Stimulated activated CD4-positive, alpha-beta T cell treated with anti-CD3 and anti-CD28 coated beads, Interleukin-15, amount 100 ng/mL, for 1 hour (primary cell): ENCODE measurements around the gene CRYBG2.

Experiments
- DNase-seq, 2 donors: peaks; one replicate each; pipeline ENCODE4 v3.0.0-alpha.2; 2020; ENCODE audit warnings: low read depth in 1 of 2, low spot score in 1 of 2

CRYBG2 gene

DNA sequence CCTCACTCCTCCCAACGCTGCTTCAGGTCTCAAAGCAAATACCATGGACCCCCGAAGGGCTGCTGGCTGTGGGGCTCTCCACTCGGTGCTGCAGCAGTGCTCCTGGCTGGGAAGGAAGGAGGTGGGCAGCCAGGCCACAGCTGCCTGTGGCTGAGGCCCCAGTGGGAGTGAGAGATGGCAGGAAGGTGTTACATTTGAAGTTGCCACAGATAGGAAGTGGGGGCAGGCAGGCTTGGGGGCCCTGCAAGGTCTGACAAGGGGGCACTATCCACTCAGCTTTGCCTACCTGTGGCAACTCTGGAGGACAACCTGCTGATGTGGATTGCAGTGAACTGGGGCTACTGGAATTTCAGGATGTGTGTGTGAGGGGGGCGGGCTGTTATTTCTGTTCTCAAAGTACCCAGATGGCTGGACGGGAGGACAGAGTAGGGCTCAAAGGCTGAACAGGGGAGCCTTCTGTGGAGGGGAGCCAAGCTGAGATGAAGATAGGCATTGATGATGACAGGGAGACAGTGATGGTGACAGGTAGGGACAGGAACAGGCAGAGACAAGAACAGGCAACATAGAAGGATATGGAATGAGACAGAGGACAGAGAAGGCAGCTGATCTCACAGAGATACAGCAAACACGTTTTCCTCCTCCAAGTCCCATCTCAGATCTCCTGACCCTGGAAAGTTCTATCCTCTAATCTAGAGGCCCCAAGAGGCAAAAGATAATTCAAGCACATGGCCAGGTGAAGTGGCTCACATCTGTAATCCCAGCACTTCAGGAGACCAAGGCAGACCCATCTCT lies 16.9 kb upstream of the CRYBG2 start:
- DNase-seq: no peak

DNA sequence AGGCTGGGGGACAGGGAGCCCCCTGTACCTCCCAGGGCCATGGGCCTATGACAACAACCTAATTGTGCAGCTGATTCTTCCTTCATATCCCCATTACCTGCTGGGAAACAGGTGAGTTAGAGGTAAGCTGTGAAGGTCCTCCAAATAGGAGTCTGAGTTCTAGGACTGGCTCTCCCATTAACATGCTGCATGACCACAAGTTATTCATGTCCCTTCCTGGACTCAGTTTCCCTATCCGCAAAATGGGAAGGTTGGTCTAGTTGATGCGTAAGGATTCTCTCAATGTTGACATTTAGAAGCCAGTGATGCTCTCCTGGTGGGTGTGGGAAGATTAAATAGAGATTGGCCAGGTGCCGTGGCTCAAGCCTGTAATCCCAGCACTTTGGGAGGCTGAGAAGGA lies 14.6 kb upstream of the CRYBG2 start:
- no peak for DNase-seq

DNA sequence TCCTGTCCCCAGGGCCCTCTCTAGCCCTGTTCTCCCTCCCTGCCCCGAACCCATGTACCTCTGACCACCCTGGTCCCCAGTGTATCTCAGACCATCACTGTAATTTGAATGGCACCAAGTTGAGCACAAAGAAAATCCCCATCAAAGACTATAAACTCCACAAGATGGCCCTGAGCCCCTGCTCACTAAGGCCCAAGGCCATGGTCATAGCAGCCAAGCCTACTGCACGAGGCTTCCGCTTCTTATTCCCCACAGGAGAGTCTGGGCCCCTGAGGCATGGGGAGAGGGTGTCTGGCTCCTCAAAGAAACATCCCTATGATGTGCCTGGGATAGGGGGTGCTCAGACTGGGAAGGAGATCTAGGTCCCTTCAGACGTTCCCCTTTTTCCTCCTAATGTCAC lies 14.1 kb upstream of the CRYBG2 start:
- DNase-seq: no peak

DNA sequence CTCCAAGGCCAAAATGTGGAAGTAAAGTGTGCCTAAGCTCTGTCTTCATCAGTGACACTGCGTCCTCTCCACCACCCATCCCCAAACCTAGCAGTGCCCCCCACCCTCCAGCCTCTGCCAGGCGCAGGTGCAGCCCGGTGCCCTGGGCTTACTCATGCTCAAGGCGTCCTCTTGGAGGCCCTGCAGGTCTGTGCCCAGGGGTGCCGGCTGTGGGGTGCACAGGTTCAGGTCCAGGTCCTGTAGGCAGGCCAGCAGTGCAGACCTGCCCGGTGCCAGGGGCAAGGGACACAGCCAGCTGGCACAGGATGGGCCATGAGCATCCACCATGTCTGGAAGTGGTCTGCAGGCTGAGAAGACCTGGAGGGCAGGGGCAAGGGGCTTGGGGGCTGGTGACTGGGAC lies 13.5 kb upstream of the CRYBG2 start:
- DNase-seq: no peak

DNA sequence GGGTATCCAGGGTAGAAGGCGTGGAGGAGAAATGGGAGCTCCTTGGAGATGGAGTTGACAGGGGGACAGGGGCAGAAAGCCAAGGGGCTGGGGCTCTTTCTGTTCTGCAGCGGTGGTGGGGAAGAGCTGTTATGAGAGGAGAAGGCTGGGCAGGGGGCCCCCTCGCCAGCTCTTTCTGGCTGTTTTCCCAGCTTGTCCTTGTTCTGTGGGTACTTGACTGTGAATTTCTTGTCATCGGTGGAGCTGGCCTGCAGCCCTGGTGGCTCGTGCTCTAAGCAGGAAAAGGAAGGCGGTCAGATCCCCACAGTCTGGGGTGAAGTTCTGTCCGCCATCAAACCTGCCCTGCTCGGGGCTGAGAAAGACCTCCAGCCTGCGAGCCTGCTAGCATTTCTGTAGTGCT lies 11.0 kb upstream of the CRYBG2 start:
- no peak for DNase-seq

DNA sequence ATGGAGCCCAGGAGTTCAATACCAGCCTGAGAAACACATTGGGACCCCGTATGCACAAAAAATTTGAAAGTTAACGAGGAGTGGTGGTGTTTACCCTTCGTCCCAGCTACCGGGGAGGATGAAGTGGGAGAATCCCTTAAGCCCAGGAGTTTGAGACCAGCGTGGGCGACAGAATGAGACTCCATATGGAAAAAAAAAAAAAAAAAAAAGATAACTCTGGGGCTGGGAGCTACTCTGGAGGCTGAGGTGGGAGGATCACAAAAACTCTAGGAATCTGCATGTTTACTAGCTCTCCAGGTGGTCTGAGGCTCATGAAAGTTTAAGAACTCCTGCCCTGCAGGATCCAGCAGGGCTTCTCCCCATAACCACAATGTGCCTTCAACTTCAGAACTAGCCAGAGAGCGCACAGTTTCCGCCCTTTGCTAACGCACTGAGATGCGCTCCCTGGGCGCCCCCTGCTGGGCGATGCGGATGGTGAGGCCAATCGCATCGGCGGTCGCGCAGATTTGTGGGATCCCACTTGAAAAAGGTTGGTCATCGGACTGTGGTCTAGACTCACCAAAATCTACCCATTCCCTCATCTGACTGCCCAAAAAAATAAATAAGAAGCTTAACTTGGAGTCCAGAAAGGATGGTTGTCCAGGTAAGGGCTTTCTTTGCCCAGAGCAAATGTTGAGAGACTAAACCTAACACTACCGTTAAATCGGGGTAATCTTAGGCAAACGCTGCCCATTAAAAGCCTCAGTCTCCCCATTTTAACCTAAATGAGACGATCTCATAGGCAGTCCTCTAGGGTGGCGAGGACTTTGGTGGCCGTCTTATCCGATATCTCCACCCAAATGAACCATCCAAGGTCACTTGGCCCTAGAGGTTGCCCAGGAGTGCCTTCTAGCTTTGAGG lies 9.9 kb upstream of the CRYBG2 start:
- peak; percentile 73 to 79 for DNase-seq

DNA sequence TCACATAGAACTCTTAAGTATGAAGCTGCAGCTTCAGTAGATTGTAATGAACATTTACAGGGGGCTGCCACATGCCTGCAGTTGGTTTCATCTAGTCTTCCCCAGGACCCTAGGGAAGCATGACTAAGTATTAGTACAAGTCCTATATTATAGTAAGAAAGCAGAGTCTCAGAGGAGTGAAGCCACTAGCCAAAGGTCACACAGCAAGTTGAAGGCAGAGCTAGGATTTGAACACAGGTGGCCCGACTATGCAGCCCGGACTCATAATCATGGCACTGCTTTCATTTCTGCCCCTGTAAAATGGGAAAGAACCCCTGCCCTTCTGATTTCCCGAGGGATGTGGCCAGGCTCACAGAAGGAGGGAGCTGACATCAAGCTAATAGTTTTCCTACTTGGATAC lies 8.4 kb upstream of the CRYBG2 start:
- DNase-seq: no peak

DNA sequence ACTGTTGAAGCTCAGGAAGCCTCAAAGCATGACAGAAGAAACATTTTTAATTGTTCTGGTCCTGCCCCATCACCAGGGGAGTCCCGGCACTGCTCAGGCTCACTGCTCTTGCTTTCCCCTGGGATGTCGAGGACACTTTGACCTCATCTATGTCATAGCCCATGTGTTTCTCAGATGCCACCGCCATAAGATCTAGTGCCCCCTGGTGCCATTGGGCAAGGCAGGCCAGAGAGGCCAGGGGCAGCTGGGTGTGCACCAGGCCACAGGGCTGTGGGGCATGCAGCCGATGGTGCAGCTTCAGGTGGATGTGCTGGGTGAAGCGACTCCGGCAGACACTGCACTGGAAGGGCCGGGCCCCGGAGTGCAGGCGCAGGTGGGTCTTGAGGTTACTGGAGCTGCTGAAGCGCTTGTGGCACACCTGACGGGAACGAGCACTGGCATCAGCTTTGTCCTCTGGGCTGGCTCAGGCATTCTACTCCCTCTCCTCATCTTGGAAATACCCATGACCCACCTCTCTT lies 7.7 kb upstream of the CRYBG2 start:
- DNase-seq: no peak

DNA sequence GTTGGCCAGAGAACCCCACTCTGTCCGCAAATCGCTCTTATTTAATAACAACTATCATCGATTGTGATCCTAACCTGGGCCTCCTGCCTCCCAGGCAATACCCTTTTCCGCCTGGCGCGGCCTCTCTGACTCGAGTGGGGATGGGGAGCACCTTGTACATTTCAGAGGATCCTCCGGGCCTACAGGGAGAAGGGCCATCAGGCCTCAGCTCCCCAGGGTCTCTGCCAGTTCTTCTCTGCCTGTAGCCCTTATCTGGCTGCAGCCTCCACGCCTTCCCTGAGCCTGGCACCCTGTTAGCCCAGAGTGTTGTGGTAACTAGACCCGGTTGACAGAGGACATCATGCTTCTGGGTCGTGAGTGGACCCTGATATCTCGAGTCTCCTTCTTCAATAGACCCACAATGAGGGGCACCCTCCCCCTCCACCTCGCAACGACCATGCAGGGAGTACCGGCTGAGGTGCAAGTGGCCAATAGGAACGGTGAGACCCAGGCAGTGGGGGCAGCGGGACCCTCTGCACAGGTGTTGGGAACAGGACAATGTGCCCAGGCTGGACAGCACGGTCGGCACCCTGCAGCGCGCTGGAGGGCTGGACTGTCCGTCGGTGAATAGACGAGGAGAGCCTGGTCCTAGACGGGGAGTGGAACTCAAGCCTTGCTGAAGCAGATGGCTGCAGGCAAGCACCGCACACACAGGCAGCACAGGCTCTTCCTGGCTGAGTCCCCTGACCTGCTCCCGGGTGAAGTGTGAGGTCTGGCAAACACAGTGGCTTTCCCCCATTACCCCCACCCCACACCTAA lies 7.1 kb upstream of the CRYBG2 start:
- no peak for DNase-seq

DNA sequence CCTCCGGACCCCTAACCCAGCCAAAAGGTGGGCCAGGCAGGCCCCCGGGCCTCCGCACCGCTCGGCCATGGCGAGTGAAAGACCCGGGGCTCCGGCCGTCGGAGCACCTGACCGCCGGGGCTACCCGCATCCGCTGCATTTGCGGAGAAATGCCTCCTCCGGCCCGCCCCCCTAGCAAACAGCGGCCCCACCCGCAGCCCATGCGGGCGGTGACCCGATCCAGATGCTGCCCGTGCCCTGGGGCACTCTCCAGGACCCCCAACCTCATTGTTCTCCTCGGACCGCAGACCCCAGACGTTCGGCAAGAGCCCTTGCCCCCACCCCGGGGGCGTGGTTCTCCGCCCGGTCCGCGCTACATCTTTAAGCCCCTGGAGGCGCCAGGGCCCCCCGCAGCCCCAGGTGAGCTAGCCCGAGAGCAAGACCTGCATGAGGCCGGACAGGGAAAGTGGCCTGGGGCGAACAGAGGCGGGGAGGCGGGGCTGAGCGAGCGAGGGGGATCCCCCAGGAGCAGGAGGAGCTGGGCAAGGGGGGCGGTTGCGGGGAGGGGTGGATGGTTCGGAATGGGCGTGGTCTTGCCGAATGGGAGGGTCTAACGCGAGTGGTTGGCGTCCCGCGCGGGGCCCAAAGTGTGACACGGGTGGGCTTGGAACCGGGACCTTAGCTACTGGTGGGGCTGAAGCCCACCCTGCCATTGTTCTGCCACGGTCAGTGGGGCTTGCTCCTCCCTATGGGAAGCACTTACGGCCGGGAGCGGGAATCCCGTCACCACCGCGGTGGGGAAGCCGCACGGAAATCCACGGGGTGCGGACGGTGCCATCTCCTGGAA lies 6.3 kb upstream of the CRYBG2 start:
- peak in 1 of 2 donors; percentile 39 for DNase-seq

DNA sequence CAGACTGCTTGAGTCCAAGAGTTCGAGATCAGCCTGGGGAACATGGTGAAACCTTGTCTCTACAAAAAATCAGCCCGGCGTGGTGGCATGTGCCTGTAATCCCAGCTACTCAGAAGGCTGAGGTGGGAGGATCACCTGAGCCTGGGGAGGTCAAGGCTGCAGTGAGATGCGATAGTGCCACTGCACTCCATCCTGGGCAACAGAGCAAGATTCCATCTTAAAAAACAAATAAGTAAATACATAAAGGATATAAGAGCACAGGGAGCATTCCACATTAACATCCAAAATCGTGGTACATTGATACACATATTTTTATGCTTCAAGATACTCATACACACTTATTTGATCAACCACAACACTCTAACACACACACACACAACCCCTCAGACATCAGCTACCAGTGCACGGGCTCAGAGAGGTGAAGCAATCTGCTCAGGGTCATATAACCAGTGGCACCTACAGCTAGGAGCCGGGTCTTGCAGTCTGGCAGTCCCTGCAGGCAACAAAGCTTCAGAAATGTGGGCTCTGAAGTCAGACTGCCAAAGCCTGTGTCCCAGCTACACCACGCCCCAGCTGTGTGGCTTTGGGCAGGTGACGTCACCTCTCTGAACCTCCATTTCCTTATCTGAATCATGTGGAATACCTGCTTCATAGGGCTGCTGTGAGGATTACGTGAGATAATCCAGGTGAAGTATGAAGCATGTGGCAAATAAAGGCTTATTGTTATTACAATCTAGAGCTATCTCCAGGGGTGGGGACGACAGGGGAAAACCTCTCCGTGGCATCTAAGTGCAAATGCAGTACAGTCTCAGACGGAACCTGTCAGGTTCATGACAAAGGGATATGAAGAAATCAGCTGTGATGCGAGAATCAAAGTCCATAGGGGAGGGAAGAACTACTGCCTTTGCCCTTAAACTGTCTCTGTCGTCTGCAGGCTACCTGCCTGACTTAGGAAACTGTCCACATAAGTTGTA lies 4.8 kb upstream of the CRYBG2 start:
- peak in 1 of 2 donors; percentile 44 for DNase-seq

DNA sequence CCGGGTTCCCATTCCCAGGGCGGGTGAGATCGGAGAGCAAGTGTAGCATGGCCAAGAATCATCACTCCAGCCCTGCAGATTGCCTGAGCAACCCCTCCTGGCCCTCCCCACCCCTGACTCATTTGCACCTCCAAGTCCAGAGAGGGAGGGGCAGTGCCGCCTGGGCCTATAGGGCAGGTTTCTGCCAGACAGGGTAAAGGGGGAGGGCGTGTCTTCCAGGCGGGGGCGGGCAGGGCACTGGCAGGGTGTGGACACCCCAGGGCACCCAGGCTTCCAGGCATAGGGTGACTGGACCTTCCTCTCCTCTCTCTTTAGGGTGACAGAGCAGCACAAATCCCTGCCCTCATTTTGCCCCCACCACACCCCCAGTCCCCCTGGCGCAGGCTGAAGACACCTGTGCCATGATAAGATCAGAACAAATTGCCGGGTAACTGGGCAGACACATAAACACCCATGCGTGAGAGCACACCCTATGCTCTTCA lies 3.2 kb upstream of the CRYBG2 start:
- DNase-seq: no peak

DNA sequence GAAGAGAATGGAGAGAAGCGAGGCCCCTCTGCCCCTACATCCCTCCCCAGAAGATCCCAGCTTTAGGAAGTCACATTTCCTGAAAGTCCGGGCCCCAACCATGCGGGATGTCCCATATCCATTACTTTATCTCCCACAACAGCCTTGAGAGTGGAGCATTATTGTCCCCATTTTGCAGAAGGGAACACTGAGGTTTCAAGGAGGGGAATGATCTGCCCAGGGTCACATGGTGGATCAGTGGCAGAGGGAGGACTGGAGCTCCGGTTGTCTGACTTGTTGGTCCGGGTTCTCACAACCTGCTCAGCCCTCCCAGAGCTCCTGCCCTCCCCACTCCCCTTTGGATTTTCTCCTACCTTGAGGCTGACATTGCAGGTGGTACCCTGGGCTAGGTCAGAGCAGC lies 2.2 kb upstream of the CRYBG2 start:
- DNase-seq: no peak

DNA sequence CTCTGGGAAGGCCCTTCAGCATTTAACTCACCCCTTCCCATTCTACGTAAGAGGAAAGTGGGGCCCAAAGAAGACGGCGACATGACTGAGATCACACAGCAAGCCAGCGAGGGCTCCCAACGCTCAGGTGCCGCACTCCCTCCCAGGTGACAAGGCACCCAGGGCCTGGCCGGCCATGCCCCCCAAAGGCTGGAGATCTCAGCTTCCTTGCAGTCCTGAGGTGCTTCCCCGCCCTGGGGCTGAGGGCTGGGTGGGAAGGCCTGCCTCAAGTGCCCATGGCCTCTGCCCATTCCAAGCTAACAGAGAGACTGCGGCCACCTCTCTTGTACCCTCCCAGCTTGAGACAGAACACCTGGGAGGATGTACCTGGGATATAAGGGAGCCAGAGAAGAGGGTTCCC lies 1.0 kb upstream of the CRYBG2 start:
- no peak for DNase-seq

DNA sequence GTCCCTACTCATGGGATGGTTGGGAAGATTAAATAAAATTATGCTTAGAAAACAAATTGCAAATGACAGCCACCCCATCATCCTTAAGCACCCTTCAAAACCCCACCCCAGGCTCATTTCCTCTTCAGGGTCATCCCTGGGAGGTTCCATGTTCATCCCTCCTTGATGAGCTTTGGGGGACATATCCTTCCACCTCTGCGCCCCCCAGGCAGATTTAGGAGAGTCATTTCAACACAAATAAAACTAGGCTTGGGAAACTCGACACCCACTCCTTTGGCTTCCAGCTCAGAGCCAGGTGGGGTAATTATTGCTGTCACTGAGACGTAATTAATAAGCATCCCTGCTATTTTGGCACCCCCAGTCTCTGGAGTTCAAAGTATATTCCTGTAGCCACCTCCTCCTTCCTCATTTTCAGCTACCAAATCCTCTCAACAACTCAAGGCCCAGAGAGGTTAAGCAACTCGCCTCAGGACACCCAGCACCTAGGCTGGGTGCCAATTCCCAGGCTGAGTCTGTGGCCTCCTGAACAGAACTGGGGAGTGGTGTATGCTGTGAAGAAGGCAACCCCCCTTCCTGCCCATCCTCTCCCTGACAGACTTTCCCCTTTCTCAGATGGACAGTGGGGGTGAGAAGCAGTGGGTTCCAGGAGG lies 595 bp downstream of the CRYBG2 start:
- DNase-seq: no peak

DNA sequence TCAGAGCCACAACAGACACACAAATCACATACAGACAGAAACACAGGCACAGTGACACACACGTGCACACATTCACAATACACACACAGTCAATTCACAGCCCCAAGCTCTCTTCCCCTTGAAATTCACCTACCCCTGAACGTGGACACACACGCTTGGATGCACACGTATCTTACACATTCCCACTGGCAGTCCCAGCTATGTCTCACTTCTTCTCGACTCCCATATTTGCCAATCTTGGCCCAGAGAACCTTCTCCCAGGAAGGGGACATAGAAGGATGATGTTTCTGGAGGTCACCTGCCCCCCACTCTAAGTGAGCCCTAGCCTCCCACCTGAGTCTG lies 1.6 kb downstream of the CRYBG2 start:
- DNase-seq: no peak

DNA sequence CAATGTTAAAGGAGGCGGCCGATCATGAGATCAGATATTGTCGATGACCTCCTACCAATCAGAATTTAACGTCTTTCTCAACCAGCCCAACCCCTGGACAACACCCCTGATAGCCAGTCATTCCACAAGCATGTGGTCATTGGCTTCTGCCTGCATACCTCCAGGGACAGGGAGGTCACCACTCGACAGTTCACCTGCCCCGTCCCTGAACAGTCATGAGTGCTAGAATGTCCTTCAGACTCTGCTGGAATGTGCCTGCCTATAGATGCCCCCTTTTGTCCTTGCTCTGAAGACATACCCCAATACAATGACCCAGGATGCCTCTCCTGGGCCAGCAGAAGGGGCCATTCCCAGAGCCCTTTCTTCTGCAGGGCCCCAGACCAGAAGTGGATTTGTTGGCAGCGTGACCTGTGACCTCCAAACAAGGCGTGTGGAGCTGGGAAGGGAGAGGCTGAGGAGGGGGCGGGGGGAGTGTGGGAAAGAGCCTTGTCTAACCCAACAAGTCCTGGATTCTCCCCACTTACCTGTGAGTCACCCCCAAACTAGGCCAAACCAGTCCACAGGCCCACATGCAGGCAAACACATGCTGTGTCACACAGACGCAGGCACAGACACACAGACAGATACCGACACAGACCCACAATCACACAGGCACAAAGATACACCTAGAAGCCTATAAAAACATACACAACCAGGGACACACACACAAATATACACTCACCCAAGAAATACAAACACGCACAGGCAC lies 2.2 kb downstream of the CRYBG2 start:
- DNase-seq: no peak
